ENCODE data around the gene SGPL1. TPM values are rescaled to one million over a fixed set of nuclear protein-coding genes. Genes with fewer than 3 reads are reported as not detected.
"Not testable (repeated sequence)": the region's sequence is repeated elsewhere in the genome, so short reads cannot be mapped to it uniquely, and the experiment has no call there.

Gene SGPL1
- total RNA-seq, 1 donor from 2014 or later = 51.5 TPM

GRCh38 chr10:70770001-70770400, 45.7 kb upstream of the SGPL1 start:
- Mint-ChIP-seq H3K4me1 (peaks cover 2% of the 10 kb centered on the region), H3K27me3 (ENCODE audit: insufficient read depth, low read depth) (peaks cover 7% of the 10 kb centered on the region), H3K36me3 (peaks cover 2% of the 10 kb centered on the region), H3K27ac (no peak overlapping the region), H3K9me3 (peaks cover 17% of the 10 kb centered on the region), H3K4me3 (no peak overlapping the region)
- H3F3A ChIP-seq (ENCODE audit: low read depth) = no peaks in the 10 kb centered on the region
- H3K27me3 ChIP-seq = no peaks in the 10 kb centered on the region
- TF ChIP-seq EZH2 (IDR thresholded peaks at IDR 0.05) (no peak), EZH2phosphoT487 (IDR thresholded peaks at IDR 0.05) (no peak), CTCF (IDR thresholded peaks at IDR 0.05) (no peak)
- no peaks in the 10 kb centered on the region for H3K9me3 ChIP-seq (ENCODE audit: low read depth)
- no peak overlapping the region for H3K4me3 ChIP-seq
- no peak overlapping the region for H3K4me2 ChIP-seq
- no peaks in the 10 kb centered on the region for H3K4me1 ChIP-seq
- no peaks in the 10 kb centered on the region for H3K36me3 ChIP-seq
- H3K79me2 ChIP-seq (ENCODE audit: low read depth) = no peaks in the 10 kb centered on the region
- no peak overlapping the region for H3K9ac ChIP-seq
- H4K20me1 ChIP-seq (ENCODE audit: low read depth) = no peaks in the 10 kb centered on the region
- DNase-seq (ENCODE audit: low spot score) = no peak
- no peak overlapping the region for H3K27ac ChIP-seq
- no peak overlapping the region for H2AFZ ChIP-seq (replicated peaks)

GRCh38 chr10:70770516-70770915, 45.2 kb upstream of the SGPL1 start:
- H3K9me3 Mint-ChIP-seq = peaks cover 12% of the 10 kb centered on the region
- not testable (repeated sequence) for H3K36me3 Mint-ChIP-seq; H4K20me1 ChIP-seq (ENCODE audit: low read depth); H3K9me3 ChIP-seq (ENCODE audit: low read depth); H3K4me1 ChIP-seq; H3K4me3 ChIP-seq; H3K27me3 ChIP-seq; H3F3A ChIP-seq (ENCODE audit: low read depth); H3K79me2 ChIP-seq (ENCODE audit: low read depth); H3K27ac Mint-ChIP-seq; H3K27me3 Mint-ChIP-seq (ENCODE audit: insufficient read depth, low read depth); H3K4me3 Mint-ChIP-seq; H3K4me2 ChIP-seq; DNase-seq (ENCODE audit: low spot score); H3K4me1 Mint-ChIP-seq; H3K36me3 ChIP-seq; H3K9ac ChIP-seq; H2AFZ ChIP-seq (replicated peaks); H3K27ac ChIP-seq

- H3K27ac ChIP-seq = no peak overlapping the region
- Mint-ChIP-seq H3K4me3 (no peak overlapping the region), H3K27me3 (ENCODE audit: insufficient read depth, low read depth) (peaks cover 7% of the 10 kb centered on the region), H3K9me3 (peaks cover 5% of the 10 kb centered on the region), H3K4me1 (peaks cover 2% of the 10 kb centered on the region), H3K36me3 (peaks cover 2% of the 10 kb centered on the region), H3K27ac (no peak overlapping the region)
- no peak for DNase-seq (ENCODE audit: low spot score)
- H2AFZ ChIP-seq (replicated peaks) = no peak overlapping the region
- H3K36me3 ChIP-seq = no peaks in the 10 kb centered on the region
- H3K27me3 ChIP-seq = no peaks in the 10 kb centered on the region
- no peaks in the 10 kb centered on the region for H4K20me1 ChIP-seq (ENCODE audit: low read depth)
- H3K9me3 ChIP-seq (ENCODE audit: low read depth) = no peaks in the 10 kb centered on the region
- H3K4me1 ChIP-seq = no peaks in the 10 kb centered on the region
- no peak for TF ChIP-seq EZH2 (IDR thresholded peaks at IDR 0.05)
- TF ChIP-seq EZH2phosphoT487 (IDR thresholded peaks at IDR 0.05) = no peak
- no peak for TF ChIP-seq CTCF (IDR thresholded peaks at IDR 0.05)
- H3K79me2 ChIP-seq (ENCODE audit: low read depth) = no peaks in the 10 kb centered on the region
- H3F3A ChIP-seq (ENCODE audit: low read depth) = no peaks in the 10 kb centered on the region
- H3K4me3 ChIP-seq = no peak overlapping the region
- no peak overlapping the region for H3K4me2 ChIP-seq
- no peak overlapping the region for H3K9ac ChIP-seq
These were observed 44.2 kb upstream of the SGPL1 start for GRCh38 chr10:70771311-70772194.

GRCh38 chr10:70772627-70773026, 43.1 kb upstream of the SGPL1 start:
- H3K4me1 Mint-ChIP-seq = peaks cover 2% of the 10 kb centered on the region
- H3K4me3 Mint-ChIP-seq = no peak overlapping the region
- no peak for DNase-seq (ENCODE audit: low spot score)
- no peaks in the 10 kb centered on the region for H3K9me3 Mint-ChIP-seq
- no peak overlapping the region for H3K27ac Mint-ChIP-seq
- peaks cover 7% of the 10 kb centered on the region for H3K27me3 Mint-ChIP-seq (ENCODE audit: insufficient read depth, low read depth)
- H3K36me3 Mint-ChIP-seq = no peaks in the 10 kb centered on the region
- no peak overlapping the region for H3K27ac ChIP-seq
- H3K4me2 ChIP-seq = no peak overlapping the region
- no peaks in the 10 kb centered on the region for H3K27me3 ChIP-seq
- no peaks in the 10 kb centered on the region for H3K4me1 ChIP-seq
- no peaks in the 10 kb centered on the region for H3K79me2 ChIP-seq (ENCODE audit: low read depth)
- H3K9ac ChIP-seq = no peak overlapping the region
- no peaks in the 10 kb centered on the region for H3F3A ChIP-seq (ENCODE audit: low read depth)
- H3K4me3 ChIP-seq = no peak overlapping the region
- no peak overlapping the region for H2AFZ ChIP-seq (replicated peaks)
- H4K20me1 ChIP-seq (ENCODE audit: low read depth) = no peaks in the 10 kb centered on the region
- TF ChIP-seq EZH2 (IDR thresholded peaks at IDR 0.05) = no peak
- TF ChIP-seq CTCF (IDR thresholded peaks at IDR 0.05) = no peak
- no peak for TF ChIP-seq EZH2phosphoT487 (IDR thresholded peaks at IDR 0.05)
- H3K36me3 ChIP-seq = no peaks in the 10 kb centered on the region
- H3K9me3 ChIP-seq (ENCODE audit: low read depth) = no peaks in the 10 kb centered on the region

Data from neural progenitor cell (in vitro differentiated cells).